Omental fat pad (tissue), 4 donors: ENCODE results near the gene SLC25A47. TPM values are rescaled to one million over a fixed set of nuclear protein-coding genes. Genes with fewer than 3 reads are reported as not detected.
"Not testable (repeated sequence)": the region's sequence is repeated elsewhere in the genome, so short reads cannot be mapped to it uniquely, and the experiment has no call there.

Source experiments
- ATAC-seq: fragments of 150-250 bp; one replicate; pipeline ENCODE4 v1.9.1; 2016; ENCODE audit warnings: mild to moderate bottlenecking, moderate library complexity; ENCODE audit not compliant: low FRiP score
- DNase-seq: peaks from one replicate; pipeline ENCODE4 v3.0.0-alpha.2; 2019; ENCODE audit warnings: low spot score
- CTCF ChIP-seq, 3 donors: fragments of 450-650 bp; IDR thresholded peaks; one replicate each; pipeline ENCODE4 v1.5.1; 2016 to 2017; ENCODE audit warnings: antibody characterized with exemption in 3 of 3, mild to moderate bottlenecking in 3 of 3, moderate library complexity in 2 of 3
- total RNA-seq, 4 donors: library from RNA; depleted of rRNA; stranded (reverse); fragments of >200 nt; gene quantifications; one replicate each; pipeline ENCODE4 v1.1.0, GENCODE V29; 2016

The SLC25A47 gene
- total RNA-seq, 4 donors from 2014 or later, result 0.37 TPM; not detected in 3

GRCh38 chr14:100306998-100307765 is 16.0 kb upstream of the SLC25A47 start:
- no peak for DNase-seq
- no peak for TF ChIP-seq CTCF (IDR thresholded peaks at IDR 0.05)
- ATAC-seq, result no peak

DNA sequence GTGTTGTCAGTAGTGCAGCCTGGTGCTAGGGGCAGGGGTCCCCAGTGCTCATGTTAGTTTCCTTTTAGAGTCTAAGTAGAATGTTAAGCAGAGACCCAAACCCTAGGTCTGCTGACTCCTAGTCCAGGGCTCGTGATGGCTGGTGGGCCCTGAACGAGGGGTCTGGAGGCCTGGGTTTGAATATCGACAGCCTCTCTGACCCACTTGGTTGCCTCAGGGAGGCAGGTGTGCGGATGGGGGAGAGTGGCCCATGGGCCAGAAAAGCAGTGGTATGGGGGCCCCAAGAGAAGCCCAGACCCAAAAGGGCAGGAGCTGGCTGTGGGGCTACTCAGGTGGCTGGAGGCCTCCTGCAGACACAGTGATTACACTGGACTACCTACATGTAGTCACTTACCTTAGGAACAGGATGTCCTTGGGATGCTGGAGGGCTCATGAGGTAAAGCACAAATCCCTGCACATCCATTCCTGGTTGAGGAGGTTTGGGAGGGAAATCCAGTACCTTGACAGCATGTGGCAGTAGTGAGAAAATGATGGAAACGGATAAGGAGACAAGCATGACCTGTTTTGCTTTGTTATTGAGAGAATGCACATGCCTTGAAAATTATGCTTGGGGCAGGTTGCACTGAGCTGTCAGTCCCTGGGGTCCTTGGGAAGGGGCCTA is 15.2 kb upstream of the SLC25A47 start:
- DNase-seq (no peak), ATAC-seq (no peak)
- no peak for TF ChIP-seq CTCF (IDR thresholded peaks at IDR 0.05)

DNA sequence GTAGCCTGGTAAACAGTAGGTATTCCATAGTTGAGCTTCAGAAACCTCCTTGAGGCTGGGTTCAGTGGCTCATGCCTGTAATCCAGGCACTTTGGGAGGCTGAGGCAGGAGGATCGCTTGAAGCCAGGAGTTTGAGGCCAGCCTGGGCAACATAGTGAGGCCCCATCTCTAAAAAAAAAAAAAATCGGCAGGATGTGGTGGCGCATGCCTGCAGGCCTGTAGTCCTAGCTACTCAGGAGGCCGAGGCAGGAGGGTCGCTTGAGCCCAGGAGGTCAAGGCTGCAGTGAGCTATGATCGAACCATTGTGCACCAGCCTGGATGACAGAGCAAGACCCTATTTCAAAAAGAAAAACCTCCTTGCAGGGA is 14.7 kb upstream of the SLC25A47 start:
- ATAC-seq, DNase-seq: not testable (repeated sequence)

DNA sequence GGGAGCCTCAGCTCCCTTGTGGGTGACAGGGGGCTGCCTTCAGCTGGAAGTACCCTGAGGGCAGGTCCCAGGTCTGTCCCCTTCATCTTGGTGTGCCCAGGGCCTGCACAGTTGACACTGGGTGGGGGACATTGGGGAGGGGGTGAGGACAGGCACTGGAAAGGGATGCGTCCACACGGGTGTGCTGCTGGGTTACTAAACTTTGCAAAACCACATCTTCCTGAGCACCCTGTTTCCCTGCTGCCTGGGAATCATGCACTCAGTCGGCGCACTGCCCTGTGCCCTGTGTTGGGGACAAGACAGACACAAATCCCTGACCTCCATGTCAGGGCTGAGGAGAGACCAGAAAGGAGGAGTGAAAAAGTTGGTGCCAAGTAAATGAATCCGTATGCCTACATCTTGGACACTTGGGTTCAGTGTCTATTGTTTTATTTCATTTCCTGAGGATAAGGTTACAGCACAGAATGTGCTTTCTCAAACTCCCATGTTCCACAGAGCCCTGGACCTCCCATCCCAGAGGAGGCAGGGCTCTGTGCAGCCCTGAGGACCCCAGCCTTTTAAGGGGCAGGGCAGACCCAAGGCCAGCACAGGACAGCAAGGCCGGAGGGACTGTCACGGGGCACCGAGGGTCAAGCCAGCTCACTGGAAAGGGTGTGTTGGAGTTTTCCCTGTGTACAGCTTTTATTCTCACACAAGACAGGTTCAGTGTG is 14.0 kb upstream of the SLC25A47 start:
- DNase-seq, result no peak
- no peak for TF ChIP-seq CTCF (IDR thresholded peaks at IDR 0.05)
- no peak for ATAC-seq

DNA sequence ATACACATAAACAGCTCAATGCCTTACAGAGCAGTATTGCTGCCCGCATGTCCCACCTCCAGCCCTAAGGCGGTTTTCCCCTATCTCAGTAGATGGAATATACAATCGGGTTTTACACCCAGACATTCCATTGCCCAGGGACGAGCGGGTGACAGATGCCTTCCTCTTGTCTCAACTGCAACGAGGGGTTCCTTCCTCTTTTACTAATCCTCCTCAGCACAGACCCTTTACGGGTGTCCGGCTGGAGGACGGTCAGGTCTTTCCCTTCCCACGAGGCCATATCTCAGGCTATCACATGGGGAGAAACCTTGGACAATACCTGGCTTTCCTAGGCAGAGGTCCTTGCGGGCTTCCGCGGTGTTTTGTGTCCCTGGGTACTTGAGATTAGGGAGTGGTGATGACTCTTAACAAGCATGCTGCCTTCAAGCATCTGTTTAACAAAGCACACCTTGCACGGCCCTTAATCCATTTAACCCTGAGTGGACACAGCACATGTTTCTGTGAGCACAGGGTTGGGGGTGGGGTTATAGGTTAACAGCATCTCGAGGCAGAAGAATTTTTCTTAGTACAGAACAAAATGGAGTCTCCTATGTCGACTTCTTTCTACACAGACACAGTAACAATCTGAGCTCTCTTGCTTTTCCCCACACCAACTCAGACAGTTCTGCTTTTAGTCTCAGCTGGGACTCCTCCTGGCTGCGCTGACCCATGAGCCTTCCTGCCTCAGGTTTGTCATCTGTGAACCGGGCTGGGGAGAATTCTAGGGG is 10.8 kb upstream of the SLC25A47 start:
- ATAC-seq, DNase-seq: not testable (repeated sequence)

DNA sequence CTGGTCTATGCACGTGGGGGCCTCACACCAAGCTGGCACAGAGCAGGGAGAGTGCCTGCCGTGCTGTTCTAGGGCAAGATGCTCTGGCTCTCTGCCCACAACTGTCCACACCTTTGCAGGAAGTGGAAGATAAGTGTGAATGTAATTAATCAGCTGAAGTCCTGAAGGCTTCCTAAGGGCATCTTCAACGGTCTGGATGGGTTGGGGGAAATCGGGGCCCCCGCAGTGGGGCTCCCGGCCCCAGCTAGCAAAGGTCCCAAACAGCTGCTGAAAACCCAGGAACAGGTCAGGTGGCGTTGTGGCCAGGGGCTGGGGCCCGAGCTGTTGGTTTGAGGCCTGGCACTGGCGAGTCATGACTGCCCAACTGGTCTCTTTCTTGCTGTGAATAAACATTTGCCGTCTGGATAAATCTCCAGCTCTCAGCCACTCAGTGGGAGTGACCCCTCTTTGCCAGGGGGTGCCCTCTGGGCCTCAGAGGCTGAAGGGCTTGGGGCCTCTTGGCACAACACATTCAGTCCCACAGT is 10.2 kb upstream of the SLC25A47 start:
- DNase-seq, result no peak

More for the DNA sequence above, 10.2 kb upstream of the SLC25A47 start:
- no peak for ATAC-seq
- TF ChIP-seq CTCF (IDR thresholded peaks at IDR 0.05), result no peak
